VCaP (cell line): Measurements from ENCODE around the gene PBX2.
"Not testable (repeated sequence)": the region's sequence is repeated elsewhere in the genome, so short reads cannot be mapped to it uniquely, and the experiment has no call there.

Source experiments
- H3K27ac ChIP-seq: fragments of 450-650 bp; 2 replicates; pipeline ENCODE4 v1.5.1; 2017
- TF ChIP-seq, protein P1 (sequence below): fragments of 450-650 bp; conservative IDR thresholded peaks from 2 replicates; pipeline ENCODE4 v1.5.1; 2017; ENCODE audit warnings: mild to moderate bottlenecking, moderate library complexity

The PBX2 gene

DNA sequence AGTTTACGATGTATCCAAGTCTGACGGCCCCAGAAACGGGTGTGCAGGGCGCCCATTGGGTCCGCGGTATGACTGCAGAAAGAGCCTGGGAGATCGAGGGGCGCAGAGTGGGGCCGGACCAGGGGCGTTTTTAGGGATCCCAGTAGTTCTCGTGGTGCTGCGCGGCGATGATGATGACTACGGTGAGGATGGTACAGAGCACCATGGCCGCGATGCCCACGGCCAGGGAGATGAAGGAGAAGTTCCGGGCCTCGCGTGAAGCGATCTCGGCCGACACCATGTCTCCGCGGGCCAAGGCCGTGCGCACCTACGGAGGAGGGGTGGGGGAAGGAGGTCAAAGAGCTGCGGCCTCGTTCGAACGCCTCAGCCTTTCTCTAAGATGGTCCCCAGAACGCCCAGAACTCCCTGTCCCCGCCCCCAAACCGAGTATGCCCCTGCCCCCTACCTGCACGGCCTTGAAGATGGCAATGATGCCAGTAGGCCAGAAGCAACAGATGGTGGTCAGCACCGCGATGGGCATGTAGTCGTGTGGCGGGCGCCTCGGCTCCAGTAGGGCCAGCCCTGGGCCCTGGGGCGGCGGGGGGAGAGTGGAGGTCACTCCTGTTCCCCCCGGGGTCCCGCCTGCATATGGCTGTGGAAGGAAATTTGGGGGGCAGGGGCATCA is 40.8 kb downstream of the PBX2 start:
- H3K27ac ChIP-seq, result no peak overlapping the region
- TF ChIP-seq, protein P1, sequence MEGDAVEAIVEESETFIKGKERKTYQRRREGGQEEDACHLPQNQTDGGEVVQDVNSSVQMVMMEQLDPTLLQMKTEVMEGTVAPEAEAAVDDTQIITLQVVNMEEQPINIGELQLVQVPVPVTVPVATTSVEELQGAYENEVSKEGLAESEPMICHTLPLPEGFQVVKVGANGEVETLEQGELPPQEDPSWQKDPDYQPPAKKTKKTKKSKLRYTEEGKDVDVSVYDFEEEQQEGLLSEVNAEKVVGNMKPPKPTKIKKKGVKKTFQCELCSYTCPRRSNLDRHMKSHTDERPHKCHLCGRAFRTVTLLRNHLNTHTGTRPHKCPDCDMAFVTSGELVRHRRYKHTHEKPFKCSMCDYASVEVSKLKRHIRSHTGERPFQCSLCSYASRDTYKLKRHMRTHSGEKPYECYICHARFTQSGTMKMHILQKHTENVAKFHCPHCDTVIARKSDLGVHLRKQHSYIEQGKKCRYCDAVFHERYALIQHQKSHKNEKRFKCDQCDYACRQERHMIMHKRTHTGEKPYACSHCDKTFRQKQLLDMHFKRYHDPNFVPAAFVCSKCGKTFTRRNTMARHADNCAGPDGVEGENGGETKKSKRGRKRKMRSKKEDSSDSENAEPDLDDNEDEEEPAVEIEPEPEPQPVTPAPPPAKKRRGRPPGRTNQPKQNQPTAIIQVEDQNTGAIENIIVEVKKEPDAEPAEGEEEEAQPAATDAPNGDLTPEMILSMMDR, result no peak

DNA sequence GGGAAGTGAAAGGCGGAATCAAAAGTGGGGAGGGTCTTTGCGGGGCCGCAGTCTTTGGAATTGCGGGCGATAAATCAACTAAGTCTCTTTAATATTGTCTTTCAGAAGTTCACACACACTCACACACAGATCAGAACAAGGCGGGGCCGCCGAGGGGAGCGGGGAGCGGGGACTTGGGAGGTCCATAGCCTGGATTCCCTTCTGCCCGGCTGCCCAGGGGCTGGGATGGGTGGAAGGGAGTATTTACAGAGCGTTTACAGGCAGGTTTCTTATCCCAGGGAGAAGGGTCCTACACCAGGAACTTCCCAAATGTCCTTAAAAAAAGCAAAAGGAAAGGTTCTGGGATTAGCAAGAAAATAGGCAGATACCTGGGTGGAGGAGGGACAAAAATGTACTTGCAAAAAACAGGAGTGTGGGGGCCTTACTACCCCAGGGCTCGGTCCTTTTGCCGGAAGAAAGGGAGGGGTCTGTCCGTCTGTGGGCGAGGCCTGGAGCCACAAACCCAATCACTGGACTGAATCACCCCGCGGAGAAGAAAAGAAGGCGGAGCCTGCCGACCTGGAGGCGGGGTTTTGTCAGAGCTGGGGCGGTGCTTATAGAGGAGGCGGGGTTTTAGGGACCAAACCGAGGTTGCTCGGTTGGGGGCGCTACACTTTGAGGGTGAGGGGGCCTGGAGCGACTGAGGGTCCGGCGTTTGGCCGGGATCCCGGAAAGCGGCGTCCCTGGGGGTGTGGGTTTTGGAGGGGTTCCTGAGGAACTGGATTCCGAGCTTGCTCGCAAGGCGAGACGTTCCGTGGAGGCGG is 41.5 kb downstream of the PBX2 start:
- H3K27ac ChIP-seq, result no peak overlapping the region
- TF ChIP-seq, protein P1, result no peak

DNA sequence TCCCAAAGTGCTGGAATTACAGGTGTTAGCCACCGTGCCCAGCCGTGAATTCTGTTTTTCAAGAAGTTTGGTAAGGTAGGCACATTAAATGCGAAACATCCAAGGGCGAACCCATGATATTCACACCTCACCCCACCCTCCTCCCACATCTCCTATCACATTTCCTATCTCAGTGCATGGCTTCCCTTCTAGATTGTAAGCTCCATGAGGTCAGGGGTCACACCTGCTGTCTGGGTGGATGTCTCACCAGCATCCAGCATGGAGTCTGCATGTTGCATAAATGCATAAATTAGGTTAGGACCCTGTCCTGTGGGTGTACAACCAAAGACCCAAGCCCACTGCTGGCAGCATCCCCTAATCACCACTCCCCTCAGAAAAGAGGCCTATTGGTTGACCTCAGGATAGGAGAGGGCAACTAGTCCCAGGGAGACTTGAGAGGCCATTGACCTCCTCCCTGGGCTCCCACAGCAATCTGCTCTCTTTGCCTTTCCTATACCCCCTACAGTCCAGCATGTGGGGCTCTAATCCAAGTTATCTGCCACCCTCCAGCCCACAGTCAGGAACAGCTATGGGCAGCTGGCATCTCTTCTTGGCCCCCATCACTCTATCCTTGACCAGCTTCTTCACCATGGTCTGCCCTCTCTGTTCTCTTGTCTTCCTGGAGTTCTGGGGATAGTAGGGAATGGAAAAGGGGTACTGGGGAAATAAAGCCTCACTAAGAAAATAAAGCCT is 42.4 kb downstream of the PBX2 start:
- H3K27ac ChIP-seq, result no peak overlapping the region
- TF ChIP-seq, protein P1, result no peak

DNA sequence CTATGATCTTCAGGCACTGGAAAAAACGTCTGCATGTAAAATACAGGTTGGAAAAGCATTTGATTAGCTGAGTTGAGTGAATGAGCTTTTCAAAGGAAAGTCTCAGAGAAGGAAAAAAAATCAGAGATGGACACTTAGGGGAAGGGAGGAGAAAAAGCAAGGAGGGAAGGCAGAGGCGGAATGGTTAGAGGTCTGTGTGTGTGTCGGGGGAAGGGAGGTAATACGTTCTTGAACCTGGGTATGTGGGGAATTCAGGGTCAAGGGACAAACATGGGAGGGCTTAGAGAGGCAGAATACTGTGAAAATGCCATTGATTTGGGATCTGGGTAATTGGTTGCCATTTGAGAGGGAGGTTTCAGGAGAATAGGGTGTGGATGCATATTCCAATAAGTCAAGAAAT is 43.3 kb downstream of the PBX2 start:
- H3K27ac ChIP-seq, result no peak overlapping the region
- TF ChIP-seq, protein P1, result no peak

DNA sequence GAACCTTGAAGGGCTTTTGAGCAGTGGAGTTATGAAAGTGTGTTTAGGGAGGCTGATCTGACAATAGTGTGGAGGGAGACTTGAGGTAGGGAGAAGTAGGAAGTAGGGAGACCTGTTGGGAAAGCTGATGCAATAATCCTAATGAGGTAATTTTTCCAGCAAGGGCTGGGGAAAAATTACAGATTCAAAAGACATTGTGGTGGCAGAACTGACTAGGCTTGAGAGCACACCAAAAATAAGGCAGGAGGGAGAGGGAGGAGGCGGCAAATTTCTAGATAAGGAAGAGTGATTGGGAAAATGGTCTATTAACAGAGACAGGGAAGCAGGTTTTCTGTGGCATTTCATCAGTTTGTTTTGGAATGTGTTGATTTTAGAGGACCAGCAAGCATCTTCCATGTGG is 43.7 kb downstream of the PBX2 start:
- H3K27ac ChIP-seq, result no peak overlapping the region
- TF ChIP-seq, protein P1, result no peak

DNA sequence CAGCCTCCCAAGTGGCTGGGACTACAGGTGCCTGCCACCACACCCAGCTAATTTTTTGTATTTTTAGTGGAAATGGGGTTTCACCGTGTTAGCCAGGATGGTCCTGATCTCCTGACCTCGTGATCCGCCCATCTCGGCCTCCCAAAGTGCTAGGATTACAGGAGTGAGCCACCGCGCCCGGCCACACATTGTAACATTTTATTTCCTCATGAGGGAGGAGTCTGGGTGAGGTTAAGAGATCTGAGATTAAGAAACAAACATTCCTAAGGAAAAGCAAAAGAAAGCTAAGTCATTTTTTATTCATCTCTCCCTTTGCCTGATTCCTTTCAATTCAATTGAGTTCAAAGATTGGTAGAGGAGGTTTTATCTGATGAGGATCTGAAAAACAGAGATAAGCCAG is 45.8 kb downstream of the PBX2 start:
- not testable (repeated sequence) for H3K27ac ChIP-seq

DNA sequence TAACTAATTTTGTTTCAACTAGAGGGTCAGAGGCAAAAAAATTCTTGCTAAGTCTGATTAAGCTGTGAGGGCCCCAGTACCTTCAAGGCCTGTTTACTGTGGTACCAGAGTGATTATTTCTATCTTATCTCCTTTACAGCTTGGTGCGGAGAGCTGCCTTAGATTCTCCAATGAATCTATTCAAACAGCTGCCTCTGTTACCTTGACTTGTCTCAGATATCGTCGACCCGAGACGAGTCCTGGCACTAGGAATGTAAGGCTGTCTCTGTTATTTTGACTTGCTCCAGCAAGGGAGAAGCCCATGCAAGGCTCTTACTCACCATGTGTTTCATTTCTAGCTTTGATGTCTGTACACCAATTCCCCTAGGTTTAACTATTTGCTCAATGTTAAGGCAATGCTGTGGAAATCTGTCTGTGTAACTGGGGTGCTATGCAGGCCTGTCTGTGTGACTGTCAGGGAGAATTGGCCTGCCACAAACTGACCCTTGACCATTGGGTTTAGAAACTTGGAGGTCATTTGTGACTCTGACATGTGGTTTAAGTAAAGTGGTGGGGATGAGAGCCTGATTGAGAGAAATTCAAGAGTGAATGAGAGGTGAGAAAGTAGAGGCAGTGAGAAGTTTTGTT is 49.5 kb downstream of the PBX2 start:
- no peak overlapping the region for H3K27ac ChIP-seq
- TF ChIP-seq, protein P1, result no peak
